T1000 (cell line): Measurements from ENCODE around the gene DHDH.

Experiments
- DNase-seq: peaks from one replicate; lab custom pipeline; 2025; ENCODE audit warnings: mixed read lengths; lab: John Stamatoyannopoulos, UW

Gene DHDH

GRCh38 chr19:48950159-48950558 lies 16.7 kb downstream of the DHDH start:
- DNase-seq: no peak

DNA sequence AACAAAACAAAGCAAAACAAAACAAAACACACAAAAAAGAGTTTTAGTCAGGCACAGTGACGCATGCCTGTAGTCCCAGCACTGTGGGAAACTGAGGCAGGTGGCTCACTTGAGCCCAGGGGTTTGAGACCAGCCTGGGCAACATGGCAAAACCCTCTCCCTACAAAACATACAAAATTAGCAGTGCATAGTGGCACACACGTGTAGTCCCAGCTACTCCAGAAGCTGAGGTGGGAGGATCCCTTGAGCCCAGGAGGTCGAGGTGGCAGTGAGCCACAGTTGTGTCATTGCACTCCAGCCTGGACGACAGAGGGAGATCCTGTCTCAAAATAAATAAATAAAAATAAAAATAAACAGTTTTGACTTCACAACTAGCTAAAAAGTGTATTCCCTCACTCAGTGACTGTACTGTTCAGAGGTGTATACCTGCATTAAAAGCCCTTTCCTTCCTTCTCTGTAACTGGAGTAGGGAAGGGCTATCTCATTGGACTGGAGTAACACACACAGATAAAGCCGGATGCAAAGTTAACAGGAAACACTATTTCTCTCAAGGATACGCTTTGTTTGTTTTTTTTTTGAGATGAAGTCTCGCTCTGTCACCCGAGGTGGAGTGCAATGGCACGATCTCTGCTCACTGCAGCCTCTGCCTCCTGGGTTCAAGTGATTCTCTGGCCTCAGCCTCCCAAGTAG lies 17.5 kb downstream of the DHDH start:
- no peak for DNase-seq

- no peak for DNase-seq
These were observed 19.6 kb downstream of the DHDH start for GRCh38 chr19:48953141-48953540.

GRCh38 chr19:48953990-48954594 lies 20.6 kb downstream of the DHDH start:
- no peak for DNase-seq

DNA sequence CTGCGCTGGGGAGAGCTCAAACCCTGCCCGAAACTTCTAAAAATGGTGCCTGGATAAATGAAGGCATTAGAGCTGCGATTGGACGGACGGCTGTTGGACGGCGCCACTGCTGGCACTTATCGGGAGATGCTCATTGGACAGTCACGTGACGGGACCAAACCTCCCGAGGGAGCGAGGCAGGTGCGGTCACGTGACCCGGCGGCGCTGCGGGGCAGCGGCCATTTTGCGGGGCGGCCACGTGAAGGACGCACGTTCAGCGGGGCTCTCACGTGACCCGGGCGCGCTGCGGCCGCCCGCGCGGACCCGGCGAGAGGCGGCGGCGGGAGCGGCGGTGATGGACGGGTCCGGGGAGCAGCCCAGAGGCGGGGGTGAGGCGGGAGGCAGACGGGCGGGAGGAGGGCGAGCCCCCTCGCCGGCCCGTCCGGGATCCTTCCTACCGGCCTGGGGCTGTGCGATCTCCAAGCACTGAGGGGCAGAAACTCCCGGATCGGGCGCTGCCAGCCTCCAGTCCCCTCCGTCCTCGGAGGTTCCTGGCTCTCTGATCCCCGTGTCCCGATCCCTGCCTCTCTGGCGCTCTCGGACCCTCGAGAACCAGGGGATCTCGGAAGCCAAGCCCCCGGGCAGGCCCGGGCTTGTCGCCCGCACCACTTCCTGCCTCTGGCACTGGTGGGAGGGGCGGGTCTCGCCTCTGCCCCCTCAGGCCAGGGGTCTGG lies 21.3 kb downstream of the DHDH start, which contains the start of gene BAX:
TSS of gene BAX (plus strand) at position 281 of the 713 bp plus-strand sequence. CDS start at position 335, 54 bp downstream.
- peak; percentile 93 for DNase-seq

DNA sequence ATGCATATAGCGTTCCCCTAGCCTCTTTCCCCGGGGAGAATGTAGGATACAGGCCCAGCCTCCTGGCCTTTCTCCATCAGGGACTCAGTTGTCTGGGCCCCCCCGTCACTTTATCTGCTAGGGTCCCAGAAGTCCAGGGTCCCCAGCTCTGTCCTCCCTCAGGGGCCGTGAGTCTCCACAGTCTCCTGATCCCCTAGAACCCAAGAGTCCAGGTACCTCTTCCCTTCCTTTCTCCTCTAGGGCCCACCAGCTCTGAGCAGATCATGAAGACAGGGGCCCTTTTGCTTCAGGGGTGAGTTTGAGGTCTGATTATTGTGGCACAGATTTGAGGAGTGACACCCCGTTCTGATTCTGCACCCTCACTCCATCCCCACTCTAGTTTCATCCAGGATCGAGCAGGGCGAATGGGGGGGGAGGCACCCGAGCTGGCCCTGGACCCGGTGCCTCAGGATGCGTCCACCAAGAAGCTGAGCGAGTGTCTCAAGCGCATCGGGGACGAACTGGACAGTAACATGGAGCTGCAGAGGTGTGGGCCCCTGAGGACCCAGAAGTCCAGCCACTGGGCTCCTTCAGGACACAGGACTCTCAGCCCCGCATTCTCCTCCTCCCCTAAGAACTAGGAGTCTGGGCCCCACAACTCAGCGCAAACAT lies 21.9 kb downstream of the DHDH start:
- DNase-seq: no peak

DNA sequence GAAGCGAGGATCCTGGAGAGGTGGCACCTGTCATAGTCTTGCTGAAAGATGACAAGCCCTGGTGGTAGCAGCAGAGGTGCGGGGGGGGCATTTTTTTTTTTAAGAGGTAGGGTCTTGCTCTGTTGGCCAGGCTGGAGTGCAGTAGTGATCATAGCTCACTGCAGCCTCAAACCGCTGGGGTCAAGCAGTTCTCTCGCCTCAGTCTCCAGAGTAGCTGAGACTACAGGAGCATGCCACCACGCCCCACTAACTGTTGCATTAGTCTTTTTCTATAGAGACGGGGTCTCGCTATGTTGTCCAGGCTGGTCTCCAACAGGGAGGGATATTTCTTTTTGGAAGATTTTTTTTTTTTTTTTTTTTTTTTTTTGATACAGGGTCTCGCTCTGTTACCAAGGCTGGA lies 24.5 kb downstream of the DHDH start:
- DNase-seq: no peak

- DNase-seq: no peak
These were observed 26.1 kb downstream of the DHDH start for GRCh38 chr19:48959341-48960239.

- no peak for DNase-seq
These were observed 27.7 kb downstream of the DHDH start for GRCh38 chr19:48961051-48961649.

- no peak for DNase-seq
These were observed 28.2 kb downstream of the DHDH start for GRCh38 chr19:48961673-48962028.

DNA sequence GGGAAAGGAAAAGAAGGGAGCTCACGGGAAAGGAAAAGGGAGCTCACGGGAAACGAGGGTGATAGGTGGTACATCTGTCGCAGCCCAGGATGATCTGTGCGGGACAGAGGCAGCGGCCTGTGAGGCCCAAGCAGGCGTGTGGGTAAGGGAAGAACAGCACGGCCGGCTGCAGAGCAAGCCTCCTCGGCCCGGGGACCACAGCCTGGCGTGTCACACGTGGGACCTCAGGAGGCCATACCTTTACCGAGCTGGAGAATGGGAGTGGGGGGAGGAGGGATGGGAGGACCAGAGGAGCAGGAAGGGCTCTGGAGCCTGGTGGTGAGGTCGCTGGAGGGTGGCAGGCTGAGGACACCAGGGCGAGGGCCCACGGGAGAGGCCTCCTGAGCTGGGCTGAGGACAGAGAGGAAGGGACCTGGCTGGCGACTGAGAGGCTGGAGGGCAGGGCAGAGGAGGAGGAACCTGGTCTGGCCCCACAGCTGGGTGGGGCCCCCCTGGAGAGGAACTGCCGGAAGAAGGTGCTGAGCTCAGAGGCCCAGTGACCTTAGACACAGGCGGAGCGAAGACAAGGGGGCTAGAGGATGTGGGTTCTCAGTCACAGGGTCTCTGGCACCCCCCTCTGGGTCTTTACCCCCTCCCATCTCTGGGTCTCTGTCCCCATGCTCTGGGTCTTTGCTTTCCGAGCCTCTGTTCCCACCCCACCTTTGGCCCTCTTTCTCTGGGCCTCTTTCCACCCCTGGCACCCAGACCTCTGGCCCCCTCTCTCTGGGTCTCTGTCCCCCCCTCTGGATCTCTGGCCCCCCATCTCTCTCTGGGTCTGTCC lies 28.7 kb downstream of the DHDH start:
- DNase-seq: no peak

GRCh38 chr19:48962849-48963165 lies 29.3 kb downstream of the DHDH start:
- no peak for DNase-seq

DNA sequence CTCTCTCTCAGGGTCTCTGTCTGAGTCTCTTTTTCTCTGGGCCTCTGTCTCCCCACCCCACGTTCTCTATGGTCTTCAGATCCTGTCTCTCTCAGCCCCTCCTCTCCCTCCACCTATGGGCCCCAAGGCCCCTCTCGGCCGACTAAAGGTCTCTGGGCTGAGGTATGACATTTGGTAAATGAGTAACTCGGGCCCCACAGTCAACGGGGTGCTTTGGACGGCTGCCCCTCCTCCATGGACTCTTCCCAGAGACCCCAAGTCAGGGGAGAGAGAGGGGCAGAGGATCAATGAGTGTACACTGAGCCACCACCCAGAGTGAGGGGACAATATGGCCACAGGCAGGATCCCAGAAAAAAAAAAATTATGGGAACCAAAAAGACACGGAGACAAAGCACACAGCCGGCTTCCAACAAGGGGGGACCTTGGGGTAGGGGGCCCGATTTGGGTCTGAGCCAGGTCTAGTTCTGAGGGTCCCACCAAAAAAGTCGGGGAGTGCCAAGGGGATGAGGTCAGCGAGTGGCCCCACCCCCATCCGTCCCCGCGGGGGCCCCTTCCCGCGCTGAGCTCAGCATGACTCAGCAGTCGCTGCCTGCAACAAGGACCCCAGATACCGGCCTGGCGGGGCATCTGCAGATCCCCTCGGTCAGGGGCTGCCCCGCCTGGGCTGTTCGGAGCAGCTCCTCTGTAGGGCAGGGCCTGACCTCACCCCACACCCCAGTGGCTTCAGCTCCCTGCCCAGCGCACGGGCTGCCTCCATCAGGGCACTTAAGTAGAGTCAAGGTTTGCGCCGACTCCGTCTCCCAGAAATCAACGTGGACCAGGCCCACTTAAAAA lies 30.1 kb downstream of the DHDH start:
- DNase-seq: peak; percentile 60

DNA sequence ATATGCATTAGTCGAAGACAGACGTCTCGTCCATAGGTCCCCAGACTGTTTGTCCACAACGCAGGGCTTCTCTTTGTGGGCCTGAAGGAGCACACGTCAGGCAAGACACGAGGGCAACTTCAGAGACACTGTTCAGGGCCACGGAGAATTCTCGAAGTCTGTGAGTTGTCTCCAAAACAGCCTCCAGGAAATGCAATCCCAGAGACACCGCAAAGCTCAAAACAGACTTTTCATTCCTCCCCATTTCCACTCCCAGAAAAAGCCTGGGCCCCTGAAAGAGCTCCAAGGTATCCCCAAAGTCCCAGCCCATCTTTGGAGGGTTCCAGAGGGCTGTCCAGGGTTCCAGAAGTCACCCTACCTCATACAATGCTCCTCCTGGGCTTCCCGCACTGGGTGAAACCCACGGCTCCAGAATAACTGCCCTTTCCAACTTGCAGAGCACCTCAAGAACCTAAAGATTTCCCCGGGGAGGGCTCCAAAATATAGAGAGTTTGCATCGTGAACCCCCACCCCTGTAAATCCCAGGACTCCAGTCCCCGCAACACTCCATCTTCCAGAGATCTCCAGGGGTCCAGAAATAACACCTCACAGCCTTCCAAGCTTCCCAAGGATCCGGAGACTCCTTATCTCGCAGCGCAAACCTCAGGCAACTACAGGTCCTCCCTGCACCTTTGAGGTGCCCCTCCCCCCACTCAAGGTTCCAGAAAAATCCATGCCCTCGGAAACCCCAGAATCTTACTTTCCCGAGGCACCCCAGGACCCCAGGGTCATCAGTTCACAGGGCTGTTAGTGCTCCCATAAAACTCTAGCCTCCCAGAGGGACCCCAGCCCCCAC lies 30.9 kb downstream of the DHDH start:
- no peak for DNase-seq

GRCh38 chr19:48965040-48965805 lies 31.7 kb downstream of the DHDH start, which contains the start of gene FTL:
FTL (plus strand) TSS chr19:48965309; CDS start chr19:48965508, 199 bp downstream.
- peak; percentile 94 for DNase-seq

- peak; percentile 79 for DNase-seq
These were observed 32.5 kb downstream of the DHDH start for GRCh38 chr19:48965806-48966540.
